Mesodermal cell (in vitro differentiated cells): ENCODE data around the gene CLEC2D.
"Not testable (repeated sequence)": the region's sequence is repeated elsewhere in the genome, so short reads cannot be mapped to it uniquely, and the experiment has no call there.

Experiments
- H3K27ac ChIP-seq: 2 replicates; pipeline ENCODE4 v1.7.0; 2013; ENCODE audit warnings: mild to moderate bottlenecking, low read depth, low read length, moderate library complexity; ENCODE audit not compliant: severe bottlenecking
- H3K36me3 ChIP-seq: 2 replicates; pipeline ENCODE4 v1.7.1; 2013; ENCODE audit warnings: mild to moderate bottlenecking, low read length, moderate library complexity; ENCODE audit not compliant: control insufficient read depth, insufficient read depth
- H3K4me1 ChIP-seq: one replicate; pipeline ENCODE4 v1.7.1; 2013; ENCODE audit warnings: mild to moderate bottlenecking, low read length; ENCODE audit not compliant: insufficient read depth, control insufficient read depth, poor library complexity, severe bottlenecking
- H3K4me3 ChIP-seq: 2 replicates; pipeline ENCODE4 v1.7.0; 2013; ENCODE audit warnings: low read length, control low read depth, mild to moderate bottlenecking; ENCODE audit not compliant: insufficient read depth, poor library complexity, severe bottlenecking; ENCODE audit errors: extremely low read depth
- H3K9me3 ChIP-seq: 2 replicates; pipeline ENCODE4 v1.7.1; 2013; ENCODE audit warnings: mild to moderate bottlenecking, low read length, moderate library complexity; ENCODE audit not compliant: control insufficient read depth
- WGBS, 2 experiments: methylation state at CpG; one replicate each; pipeline ENCODE4 v1.1.5; 2013; ENCODE audit warnings: missing lambda C conversion rate in 2 of 2; ENCODE audit not compliant: insufficient coverage in 2 of 2; 5-methylcytosine and 5-hydroxymethylcytosine counted together

Gene CLEC2D

DNA sequence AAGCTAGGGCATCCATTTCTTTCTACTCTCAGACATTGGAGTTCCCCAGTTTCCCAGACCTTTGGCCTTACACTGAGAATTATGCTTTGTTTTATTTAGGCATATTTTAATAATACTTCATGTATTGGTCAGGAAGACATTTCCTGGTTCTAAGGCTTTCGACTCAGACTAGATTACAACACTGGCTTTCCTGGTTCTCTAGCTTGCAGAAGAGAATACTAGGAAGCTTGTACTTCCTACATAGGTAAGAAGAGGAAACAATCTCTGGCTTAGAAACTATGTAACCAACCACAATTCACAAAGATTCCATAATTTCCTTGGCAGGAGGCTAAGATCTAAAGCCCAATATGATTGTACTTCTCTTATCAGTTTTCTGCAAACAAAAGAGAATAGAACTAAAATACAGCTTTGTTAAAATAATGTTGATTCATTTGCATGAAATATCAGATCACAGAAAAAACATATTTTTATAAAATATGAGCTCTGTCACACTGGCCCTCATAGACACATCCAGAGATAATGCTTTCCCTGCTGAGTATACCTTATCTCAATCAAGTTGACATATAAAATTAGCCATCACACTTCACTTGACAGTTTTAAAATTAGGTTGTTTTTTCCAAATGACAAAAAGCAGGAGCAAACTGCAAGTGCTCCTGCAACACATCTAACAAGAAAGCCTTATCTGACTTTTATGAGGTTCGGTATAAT is 30.5 kb downstream of the CLEC2D start:
- H3K27ac ChIP-seq, result no peak overlapping the region
- 100% methylated on average over 1 of the region's 2 CpGs; no CpG with 5 or more reads in 1 of the 2 experiments for WGBS, 2 experiments

DNA sequence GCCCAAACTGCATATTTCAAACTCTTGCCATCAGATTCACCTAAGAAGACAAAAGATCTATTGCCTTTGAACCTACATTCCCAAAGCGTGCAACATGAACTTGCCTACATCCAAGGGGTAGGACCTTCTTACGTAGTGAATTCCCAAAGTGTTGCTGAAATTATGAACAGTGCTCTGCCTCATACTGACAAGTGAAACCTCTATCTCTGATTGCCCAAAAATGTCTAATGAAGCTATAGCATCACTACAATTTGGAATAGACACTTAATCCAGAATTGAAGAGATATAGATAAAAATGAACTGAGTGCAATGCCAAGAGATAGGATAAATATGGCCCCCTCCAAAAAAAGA is 31.1 kb downstream of the CLEC2D start:
- H3K4me3 ChIP-seq, result no peak overlapping the region
- WGBS, 2 experiments, result 83 to 100% methylated on average over 1 to 2 of the region's 2 CpGs
- H3K27ac ChIP-seq, result no peak overlapping the region
- peaks cover 7% of the 10 kb centered on the region for H3K36me3 ChIP-seq
- no peaks in the 10 kb centered on the region for H3K4me1 ChIP-seq
- no peaks in the 10 kb centered on the region for H3K9me3 ChIP-seq

More for the DNA sequence above, 30.5 kb downstream of the CLEC2D start:
- H3K36me3 ChIP-seq, result peaks cover 12% of the 10 kb centered on the region
- H3K9me3 ChIP-seq, result no peaks in the 10 kb centered on the region
- H3K4me1 ChIP-seq, result no peaks in the 10 kb centered on the region
- H3K4me3 ChIP-seq, result no peak overlapping the region

DNA sequence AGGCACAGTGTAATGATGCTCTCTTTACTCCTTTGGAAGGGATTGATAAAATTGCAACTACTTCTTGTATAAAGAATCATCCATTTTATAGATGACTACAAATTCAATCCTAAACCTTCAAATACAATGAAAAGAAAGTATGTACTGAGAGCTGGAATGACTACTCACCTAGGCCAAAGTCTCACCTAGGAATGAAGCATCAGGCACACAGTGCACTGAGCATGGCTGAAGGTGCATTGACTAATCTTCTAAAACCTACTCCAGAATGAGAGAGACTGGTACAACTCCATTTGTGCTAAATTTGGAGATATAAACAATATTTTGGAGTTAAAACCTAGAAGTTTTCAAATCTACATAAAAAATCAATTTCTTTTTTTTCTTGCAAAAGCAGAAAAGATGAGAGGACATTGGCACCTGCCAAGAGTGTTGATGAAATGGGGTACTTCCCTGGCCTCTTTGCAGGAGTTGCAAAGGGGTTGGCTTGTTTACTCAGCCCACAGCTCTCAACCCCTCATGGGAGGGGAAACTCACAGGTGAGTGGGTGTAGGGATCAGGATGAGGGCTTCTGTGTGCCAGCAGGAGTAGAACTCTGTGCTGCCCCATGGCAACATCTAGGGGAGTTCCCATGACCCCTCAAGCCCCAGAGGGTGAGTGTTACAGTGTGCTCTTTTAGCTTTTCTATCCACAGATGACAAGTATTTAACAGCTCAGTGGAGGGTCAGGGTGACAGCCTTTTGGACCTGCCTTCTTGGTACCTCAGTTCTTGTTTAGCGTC is 32.1 kb downstream of the CLEC2D start:
- no peak overlapping the region for H3K4me3 ChIP-seq
- peaks cover 2% of the 10 kb centered on the region for H3K36me3 ChIP-seq
- no peaks in the 10 kb centered on the region for H3K4me1 ChIP-seq
- H3K9me3 ChIP-seq, result no peaks in the 10 kb centered on the region
- WGBS, 2 experiments, result 67 to 92% methylated on average over 1 of the region's 1 CpG
- no peak overlapping the region for H3K27ac ChIP-seq

DNA sequence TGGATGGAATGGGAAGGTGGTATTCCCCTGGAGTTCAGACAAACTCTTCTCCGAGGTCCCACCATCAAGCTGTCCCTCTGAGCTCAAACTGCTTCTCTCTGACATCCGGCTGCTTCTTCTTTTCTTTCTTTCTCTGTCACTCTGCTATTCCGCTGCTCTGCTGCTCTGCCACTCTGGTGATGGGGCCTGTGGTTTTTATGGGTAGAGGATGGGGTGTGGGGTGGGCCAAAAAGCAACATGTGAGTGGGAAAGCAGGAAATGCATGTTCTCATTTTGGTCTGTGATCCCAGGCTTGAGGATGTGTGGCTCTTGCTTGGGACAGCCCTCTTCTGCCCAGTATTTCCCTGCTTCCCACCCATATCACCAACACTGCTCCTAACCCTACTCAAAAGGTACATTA is 32.7 kb downstream of the CLEC2D start:
- Histone ChIP-seq H3K4me3 (no peak overlapping the region), H3K9me3 (no peaks in the 10 kb centered on the region)
- no CpG with 5 or more reads among the region's 3 CpGs for WGBS, 2 experiments

DNA sequence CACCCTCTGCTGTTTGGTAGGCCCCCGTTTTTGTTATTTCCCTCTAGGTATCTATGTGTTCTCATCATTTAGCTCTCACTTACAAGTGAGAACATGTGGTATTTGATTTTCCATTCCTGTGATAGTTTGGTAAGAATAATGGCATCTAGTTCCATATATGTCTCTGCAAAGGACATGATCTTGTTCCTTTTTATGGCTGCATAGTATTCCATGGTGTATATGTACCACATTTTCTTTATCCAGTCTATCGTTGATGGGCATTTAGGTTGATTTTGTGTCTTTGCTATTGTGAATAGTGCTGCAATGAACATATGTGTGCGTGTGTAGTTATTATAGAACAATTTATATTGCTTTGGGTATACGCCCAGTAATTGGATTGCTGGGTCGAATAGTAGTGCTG is 35.0 kb downstream of the CLEC2D start:
- H3K4me1 ChIP-seq, H3K36me3 ChIP-seq, H3K4me3 ChIP-seq, H3K9me3 ChIP-seq, H3K27ac ChIP-seq: not testable (repeated sequence)
- WGBS, 2 experiments, result 82 to 93% methylated on average over 2 to 3 of the region's 5 CpGs

More for the DNA sequence above, 32.7 kb downstream of the CLEC2D start:
- Histone ChIP-seq H3K4me1 (no peaks in the 10 kb centered on the region), H3K27ac (no peak overlapping the region), H3K36me3 (no peaks in the 10 kb centered on the region)

DNA sequence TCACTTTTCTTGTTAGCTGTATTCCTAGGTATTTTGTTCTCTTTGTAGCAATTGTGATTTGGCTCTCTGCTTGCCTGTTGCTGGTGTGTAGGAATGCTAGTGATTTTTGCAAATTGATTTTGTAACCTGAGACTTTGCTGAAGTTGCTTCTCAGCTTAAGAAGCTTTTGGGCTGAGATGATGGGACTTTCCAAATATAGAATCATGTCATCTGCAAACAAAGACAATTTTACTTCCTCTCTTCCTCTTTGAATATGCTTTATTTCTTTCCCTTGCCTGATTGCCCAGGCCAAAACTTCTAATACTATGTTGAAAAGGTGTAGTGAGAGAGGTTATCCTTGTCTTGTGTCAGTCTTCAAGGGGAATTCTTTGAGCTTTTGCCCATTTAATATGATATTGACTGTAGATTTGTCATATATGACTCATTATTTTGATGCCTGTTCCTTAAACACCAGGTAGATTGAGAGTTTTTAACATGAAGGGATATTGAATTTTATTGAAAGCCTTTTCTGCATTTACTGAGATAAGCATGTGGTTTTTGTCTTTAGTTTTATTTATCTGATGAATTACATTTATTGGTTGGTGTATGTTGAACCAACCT is 36.7 kb downstream of the CLEC2D start:
- Histone ChIP-seq H3K36me3 (no peaks in the 10 kb centered on the region), H3K4me3 (no peak overlapping the region), H3K9me3 (no peaks in the 10 kb centered on the region), H3K4me1 (peaks cover 5% of the 10 kb centered on the region), H3K27ac (no peak overlapping the region)

DNA sequence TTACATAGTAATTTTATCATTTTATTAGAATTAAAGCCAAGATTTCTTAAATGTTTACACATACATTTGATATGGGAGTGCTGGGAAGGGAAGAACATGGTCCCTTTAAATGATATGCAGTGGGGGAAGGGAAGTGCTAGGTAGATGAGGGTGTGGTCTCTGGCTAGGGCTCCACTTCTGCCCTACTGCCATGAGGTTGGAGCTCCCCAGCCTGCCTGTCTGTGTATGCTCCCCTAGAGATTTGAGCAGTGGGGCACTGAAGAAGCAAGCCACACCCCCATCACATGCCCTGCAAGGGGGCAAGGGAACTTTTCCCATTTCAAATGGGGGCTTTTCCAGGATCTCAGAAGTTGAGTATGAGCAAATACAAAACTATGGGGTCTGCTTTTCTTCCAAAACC is 37.8 kb downstream of the CLEC2D start:
- H3K4me3 ChIP-seq, result no peak overlapping the region
- H3K4me1 ChIP-seq, result peaks cover 13% of the 10 kb centered on the region
- no peaks in the 10 kb centered on the region for H3K36me3 ChIP-seq
- no peak overlapping the region for H3K27ac ChIP-seq
- H3K9me3 ChIP-seq, result no peaks in the 10 kb centered on the region

DNA sequence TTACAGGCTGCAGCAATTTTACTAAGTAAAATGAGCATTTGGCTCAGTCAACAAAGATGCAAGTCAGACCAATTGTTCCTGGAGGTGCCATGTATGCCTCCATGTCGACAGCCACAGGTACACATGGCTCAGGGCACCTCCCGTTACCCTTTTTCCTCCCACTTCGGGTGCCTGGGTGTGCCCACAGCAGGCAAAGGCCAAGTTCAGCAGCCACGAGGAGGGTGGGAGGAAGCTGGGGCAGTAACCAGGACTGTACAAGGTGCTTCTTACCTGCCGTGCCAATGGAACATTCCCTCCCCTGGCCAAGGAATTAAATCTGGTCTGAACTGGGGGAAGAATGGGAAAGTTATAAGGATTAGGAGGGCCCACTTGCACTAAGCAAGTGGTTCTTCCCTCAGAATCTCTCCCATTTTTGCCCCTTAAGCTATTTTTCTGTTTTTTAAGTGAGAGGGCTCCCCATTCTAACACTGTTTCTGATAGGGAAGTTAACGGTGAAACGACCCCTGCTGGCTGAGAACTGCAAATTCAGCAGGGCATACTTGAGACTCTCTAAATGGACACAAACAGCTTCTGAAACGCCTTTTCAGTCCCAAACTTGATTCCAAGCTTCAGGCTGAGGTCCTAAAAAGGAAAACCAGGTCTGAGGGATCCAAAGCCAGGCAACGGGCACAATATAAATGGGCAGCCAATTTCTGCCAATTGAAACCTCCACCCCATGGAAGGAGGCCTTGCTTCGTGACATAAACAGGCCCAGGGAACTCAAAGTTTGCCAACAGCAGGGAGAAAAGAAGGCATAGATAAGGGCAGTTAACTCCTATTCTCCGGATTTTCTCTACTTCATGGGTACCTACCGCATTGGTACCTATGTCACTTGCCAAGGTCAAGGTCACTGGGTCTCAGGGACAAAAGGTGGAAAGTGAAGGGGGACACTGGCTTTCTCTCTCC is 38.6 kb downstream of the CLEC2D start:
- no peak overlapping the region for H3K27ac ChIP-seq
- peaks cover 13% of the 10 kb centered on the region for H3K4me1 ChIP-seq
- H3K36me3 ChIP-seq, result no peaks in the 10 kb centered on the region
- H3K4me3 ChIP-seq, result no peak overlapping the region
- 60 to 71% methylated on average over 9 to 10 of the region's 12 CpGs for WGBS, 2 experiments
- no peaks in the 10 kb centered on the region for H3K9me3 ChIP-seq

DNA sequence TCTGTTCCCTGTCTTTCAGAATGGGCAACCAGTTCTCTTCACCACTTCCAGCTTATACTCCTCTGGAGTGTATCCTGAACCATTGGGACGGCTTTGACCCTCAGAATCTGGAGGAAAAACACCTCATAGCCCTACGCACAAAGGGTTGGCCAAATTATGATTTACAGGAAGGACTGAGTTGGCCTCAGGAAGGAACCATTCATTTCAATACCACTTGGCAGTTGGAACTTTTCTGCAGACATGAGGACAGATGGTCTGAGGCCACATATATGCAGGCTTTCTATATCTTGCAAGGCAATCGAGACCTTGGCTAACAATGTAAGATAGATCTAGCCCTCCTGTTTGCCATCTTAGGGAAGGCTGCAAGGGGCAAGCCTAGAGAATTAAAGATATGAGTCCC is 39.3 kb downstream of the CLEC2D start:
- Histone ChIP-seq H3K9me3 (no peaks in the 10 kb centered on the region), H3K36me3 (no peaks in the 10 kb centered on the region), H3K27ac (no peak overlapping the region), H3K4me1 (peaks cover 13% of the 10 kb centered on the region), H3K4me3 (no peak overlapping the region)
- WGBS, 2 experiments, result 89 to 90% methylated on average over 1 to 3 of the region's 3 CpGs

DNA sequence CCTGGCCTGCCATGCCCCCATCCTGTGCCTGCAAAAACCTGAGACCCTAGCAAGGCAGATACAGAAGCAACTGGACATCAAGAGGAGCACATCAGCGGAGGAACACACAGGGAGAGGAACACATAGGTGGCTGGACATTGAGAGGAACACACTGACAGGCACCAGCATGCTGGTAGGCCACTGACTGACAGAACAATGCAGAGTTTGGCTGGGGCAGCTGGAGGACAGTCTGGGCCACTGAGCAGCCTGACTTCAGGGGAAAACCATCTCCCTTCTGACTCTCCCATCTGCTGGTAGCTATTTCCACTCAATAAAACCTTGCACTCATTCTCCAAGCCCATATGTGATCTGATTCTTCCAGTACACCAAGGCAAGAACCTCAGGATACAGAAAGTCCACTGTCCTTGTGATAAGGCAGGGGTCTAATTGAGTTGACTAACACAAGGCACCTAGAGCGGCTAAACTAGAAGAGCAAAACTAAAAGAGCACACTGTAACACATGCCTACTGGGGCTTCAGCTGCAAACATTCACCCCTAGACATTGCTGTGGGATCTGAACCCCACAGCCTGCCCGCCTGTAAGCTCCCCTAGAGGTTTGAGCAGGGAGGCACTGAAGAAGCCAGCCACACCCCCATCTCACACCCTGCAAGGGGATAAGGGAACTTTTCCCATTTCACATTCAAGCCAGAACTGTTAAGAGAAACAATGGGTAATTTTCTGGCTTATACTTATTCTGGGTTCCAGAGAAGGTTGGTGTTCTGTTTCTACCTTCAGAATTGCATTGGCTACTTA is 41.3 kb downstream of the CLEC2D start:
- Histone ChIP-seq H3K4me1 (peaks cover 13% of the 10 kb centered on the region), H3K27ac (no peak overlapping the region), H3K9me3 (no peaks in the 10 kb centered on the region), H3K36me3 (no peaks in the 10 kb centered on the region), H3K4me3 (no peak overlapping the region)
- WGBS, 2 experiments, result 94 to 100% methylated on average over 1 to 3 of the region's 3 CpGs
